HEK293T (cell line): ENCODE data around the gene CCDC126.

Experiments used
- ARNT ChIP-seq: fragments of 450-650 bp; IDR thresholded peaks from 2 replicates; pipeline ENCODE4 v1.6.1; 2017; ENCODE audit warnings: mild to moderate bottlenecking
- BHLHE40 ChIP-seq: fragments of 450-650 bp; IDR thresholded peaks from 2 replicates; pipeline ENCODE4 v1.6.1; 2016; ENCODE audit warnings: mild to moderate bottlenecking, moderate library complexity, borderline replicate concordance
- FOXA1 ChIP-seq: fragments of 450-650 bp; IDR thresholded peaks from 2 replicates; pipeline ENCODE4 v1.6.1; 2016; ENCODE audit warnings: mild to moderate bottlenecking

DNA sequence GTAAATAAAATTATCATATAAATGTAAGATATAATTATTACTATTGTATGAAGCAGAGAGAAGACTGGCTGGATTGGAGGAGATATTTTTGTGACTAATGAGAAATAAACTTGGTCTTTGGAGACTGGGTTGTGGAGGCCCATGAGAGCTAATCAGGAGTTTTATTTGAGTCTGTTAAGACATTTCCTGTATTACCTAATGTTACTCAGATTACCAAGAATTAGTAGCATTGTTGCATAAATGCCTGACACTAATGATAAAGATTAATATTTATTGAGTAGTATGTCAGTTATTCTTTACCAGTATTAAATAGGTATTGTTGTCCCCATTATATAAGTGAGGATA lies 7.1 kb downstream of the CCDC126 start:
- TF ChIP-seq FOXA1 (no peak), ARNT (no peak), BHLHE40 (no peak)
